Measurements from ENCODE around the gene EMC10. TPM values are rescaled to one million over a fixed set of nuclear protein-coding genes. Genes with fewer than 3 reads are reported as not detected.

The EMC10 gene
- total and polyA plus RNA-seq, 10 of the 15 experiments (the other 5 are each of a cell fraction or from before 2014, with no cell fraction given): 2.5 to 77.3 (median 20.3) TPM

- in situ Hi-C loops (cut with MboI): loop anchor here (5.0 to 10.0 kb wide), 2 partner anchors 252 to 389 kb away; no protein-coding TSS in a partner anchor
- Histone ChIP-seq H3K36me3 (ENCODE audit: control insufficient read depth in 2 of 2, insufficient read depth in 2 of 2, low read length in 1 of 2) (no peaks in the 10 kb centered on the region), H3K9me3 (replicated peaks; ENCODE audit: control insufficient read depth, insufficient read depth, low read length) (peaks cover 9% of the 10 kb centered on the region; the same call in 2 of the 3 replicates), H3K4me2 (ENCODE audit: control insufficient read depth, insufficient read depth) (no peak overlapping the region), H4K20me1 (ENCODE audit: control insufficient read depth, insufficient read depth) (no peaks in the 10 kb centered on the region), H3K79me2 (ENCODE audit: control insufficient read depth, insufficient read depth, low read length) (no peaks in the 10 kb centered on the region), H3K27ac (ENCODE audit: control insufficient read depth, insufficient read depth) (no peak overlapping the region), H3K9ac (ENCODE audit: control insufficient read depth, insufficient read depth, low read length) (no peak overlapping the region), H3K4me3 (no peak overlapping the region), H2AFZ (ENCODE audit: control insufficient read depth, low read depth, low read length) (no peak overlapping the region), H3K4me1 (ENCODE audit: control insufficient read depth, insufficient read depth, low read length) (peaks cover 8% of the 10 kb centered on the region), H3K27me3 (replicated peaks in 1 of 2; ENCODE audit: control insufficient read depth in 2 of 2, insufficient read depth in 2 of 2, low read length in 1 of 2) (no peaks in the 10 kb centered on the region)
- ATAC-seq: no peak
- 22% methylated on average over 9 of the region's 11 CpGs for WGBS (ENCODE audit: insufficient coverage, insufficient replicate concordance, low lambda C conversion rate, missing lambda C conversion rate)
- BruUV-seq (replicated peaks): no TSS peak
- SMC1A ChIA-PET (ENCODE audit: uncharacterized antibody, unreplicated experiment): interaction anchor here (1.2 to 1.8 kb wide), 2 partner anchors 75 to 130 kb away, joined by 3 read pairs; no protein-coding TSS in a partner anchor
- FAIRE-seq: no peak
- no peak for DNase-seq (ENCODE audit: low read depth, low spot score)
- RAD21 ChIA-PET (ENCODE audit: unreplicated experiment): interaction anchor here (1.0 to 2.5 kb wide), 4 partner anchors 21 to 248 kb away, joined by 3 to 8 read pairs (median 6); no protein-coding TSS in a partner anchor
- CTCF ChIA-PET: interaction anchor here (1.3 to 8.6 kb wide), 8 partner anchors 12 to 386 kb away, joined by 3 to 117 read pairs (median 6); no protein-coding TSS in a partner anchor
- TF ChIP-seq PBX3 (IDR thresholded peaks at IDR 0.05; ENCODE audit: insufficient replicate concordance, low read depth, low read length) (no peak), CEBPZ (IDR thresholded peaks at IDR 0.05; ENCODE audit: low read depth, low read length) (no peak), SMAD5 (IDR thresholded peaks at IDR 0.05; ENCODE audit: low read depth) (no peak), ATF3 (IDR thresholded peaks at IDR 0.05; ENCODE audit: borderline replicate concordance, extremely low read depth, low read depth, low read length) (no peak)
- intact Hi-C loops (cut with micrococcal nuclease; ENCODE audit: unreplicated experiment): loop anchor here (2.0 to 10.0 kb wide), 2 partner anchors 181 to 247 kb away; no protein-coding TSS in a partner anchor
- POLR2A ChIA-PET: interaction anchor here (0.6 kb wide), 1 partner anchor 221 kb away, joined by 6 read pairs; no protein-coding TSS in a partner anchor
Observed at GRCh38 chr19:50535672-50536187, 59.4 kb downstream of the EMC10 start.
